Hepatocyte (in vitro differentiated cells): ENCODE data around the gene HK2. TPM values are rescaled to one million over a fixed set of nuclear protein-coding genes. Genes with fewer than 3 reads are reported as not detected.
A peak's percentile ranks its signal among the peaks of the same experiment; 100 is the strongest.
"Not testable (repeated sequence)": the region's sequence is repeated elsewhere in the genome, so short reads cannot be mapped to it uniquely, and the experiment has no call there.

Experiments
- DNase-seq: peaks from one replicate; pipeline ENCODE4 v3.0.0-alpha.2; 2016; ENCODE audit warnings: low spot score
- H2AFZ ChIP-seq: fragments of 200-600 bp; sonication (generic); 2 replicates; pipeline ENCODE4 v1.6.0; 2016; ENCODE audit warnings: antibody characterized with exemption, mild to moderate bottlenecking
- H3K27ac ChIP-seq: fragments of 200-600 bp; sonication (generic); 2 replicates; pipeline ENCODE4 v1.5.1; 2016; ENCODE audit warnings: mild to moderate bottlenecking
- H3K27me3 ChIP-seq: fragments of 200-600 bp; sonication (generic); 2 replicates; pipeline ENCODE4 v1.6.1; 2016
- H3K36me3 ChIP-seq: fragments of 200-600 bp; sonication (generic); replicated peaks from 2 replicates; pipeline ENCODE4 v1.5.1; 2016; ENCODE audit warnings: low read depth; ENCODE audit not compliant: insufficient read depth
- H3K4me1 ChIP-seq: fragments of 200-600 bp; sonication (generic); 2 replicates; pipeline ENCODE4 v1.5.1; 2016; ENCODE audit warnings: mild to moderate bottlenecking, moderate library complexity; ENCODE audit not compliant: insufficient read depth
- H3K4me2 ChIP-seq: fragments of 200-600 bp; sonication (generic); 2 replicates; pipeline ENCODE4 v1.6.0; 2016
- H3K4me3 ChIP-seq: fragments of 200-600 bp; sonication (generic); 2 replicates; pipeline ENCODE4 v1.5.1; 2016; ENCODE audit warnings: mild to moderate bottlenecking
- H3K79me2 ChIP-seq: fragments of 200-600 bp; sonication (generic); 2 replicates; pipeline ENCODE4 v1.6.0; 2017; ENCODE audit warnings: mild to moderate bottlenecking
- H3K9me2 ChIP-seq: fragments of 200-600 bp; sonication (generic); replicated peaks from 2 replicates; pipeline ENCODE4 v1.6.0; 2017; ENCODE audit warnings: mild to moderate bottlenecking; ENCODE audit not compliant: insufficient read depth
- H3K9me3 ChIP-seq: fragments of 200-600 bp; sonication (generic); 2 replicates; pipeline ENCODE4 v1.5.1; 2016; ENCODE audit warnings: low read depth, mild to moderate bottlenecking
- H4K20me1 ChIP-seq: fragments of 200-600 bp; sonication (generic); 2 replicates; pipeline ENCODE4 v1.6.0; 2016; ENCODE audit warnings: mild to moderate bottlenecking; ENCODE audit not compliant: insufficient read depth, poor library complexity, severe bottlenecking
- CTCF ChIP-seq: fragments of 200-600 bp; sonication (generic); IDR thresholded peaks from 2 replicates; pipeline ENCODE4 v1.5.1; 2016; ENCODE audit warnings: antibody characterized with exemption, mild to moderate bottlenecking; ENCODE audit not compliant: poor library complexity
- EZH2 ChIP-seq: fragments of 200-600 bp; sonication (generic); IDR thresholded peaks from 2 replicates; pipeline ENCODE4 v1.6.1; 2016; ENCODE audit warnings: antibody characterized with exemption, mild to moderate bottlenecking, borderline replicate concordance
- EZH2phosphoT487 ChIP-seq: fragments of 200-600 bp; sonication (generic); IDR thresholded peaks from one replicate; pipeline ENCODE4 v1.6.1; 2018; ENCODE audit warnings: antibody characterized with exemption, mild to moderate bottlenecking, low read depth, moderate library complexity; ENCODE audit not compliant: unreplicated experiment, severe bottlenecking
- WGBS: methylation state at CpG from one replicate; pipeline ENCODE4 v1.1.6; 2016; ENCODE audit warnings: low lambda C conversion rate; ENCODE audit errors: missing lambda C conversion rate; 5-methylcytosine and 5-hydroxymethylcytosine counted together
- polyA plus RNA-seq: library from polyadenylated mRNA; unstranded; fragments of >200 nt; fragmentation: Nextera tagmentation; extraction: Ambion mirVana; gene quantifications from 2 replicates; pipeline ENCODE4 v1.2.1, GENCODE V29; 2016
- total RNA-seq: library from RNA; depleted of rRNA; stranded (reverse); fragments of >200 nt; gene quantifications from 2 replicates; pipeline ENCODE4 v1.2.3, GENCODE V29; 2014

Gene HK2
- total and polyA plus RNA-seq, 2 experiments from 2014 or later: 25.4 to 25.6 TPM

GRCh38 chr2:74831693-74832530 is 2.0 kb upstream of the HK2 start:
- 68% methylated on average over 7 of the region's 7 CpGs for WGBS
- Histone ChIP-seq H2AFZ (no peak overlapping the region), H3K36me3 (no peaks in the 10 kb centered on the region), H4K20me1 (no peaks in the 10 kb centered on the region), H3K27me3 (no peaks in the 10 kb centered on the region), H3K4me2 (no peak overlapping the region), H3K27ac (no peak overlapping the region), H3K9me3 (no peaks in the 10 kb centered on the region), H3K9me2 (no peaks in the 10 kb centered on the region), H3K79me2 (peaks cover 8% of the 10 kb centered on the region), H3K4me3 (no peak overlapping the region), H3K4me1 (peaks cover 8% of the 10 kb centered on the region)
- DNase-seq: peak; percentile 48
- TF ChIP-seq CTCF: no peak
- TF ChIP-seq EZH2: no peak
- no peak for TF ChIP-seq EZH2phosphoT487

- H3K27ac ChIP-seq: peak overlapping the region; percentile 92
- WGBS: under 1% methylated on average over 48 of the region's 51 CpGs
- not testable (repeated sequence) for H3K9me2 ChIP-seq, H3K36me3 ChIP-seq, H3K9me3 ChIP-seq, H4K20me1 ChIP-seq, H3K27me3 ChIP-seq
- H2AFZ ChIP-seq: peak overlapping the region; percentile 23
- peak; percentile 34 for DNase-seq
- H3K4me3 ChIP-seq: peak overlapping the region; percentile 98
- peaks cover 27% of the 10 kb centered on the region for H3K79me2 ChIP-seq
- peak overlapping the region; percentile 97 for H3K4me2 ChIP-seq
- H3K4me1 ChIP-seq: peaks cover 11% of the 10 kb centered on the region
Measured at GRCh38 chr2:74834234-74834791, 386 bp downstream of the HK2 start.

- WGBS: 2% methylated on average over 38 of the region's 87 CpGs
- H3K79me2 ChIP-seq: peaks cover 34% of the 10 kb centered on the region
Measured at GRCh38 chr2:74834792-74835755, 1.1 kb downstream of the HK2 start.

More at GRCh38 chr2:74834792-74835755, 1.1 kb downstream of the HK2 start:
- Histone ChIP-seq H3K4me3 (peak overlapping the region; percentile 98), H3K27ac (peak overlapping the region; percentile 92), H3K27me3 (no peaks in the 10 kb centered on the region), H3K36me3 (no peaks in the 10 kb centered on the region), H3K4me1 (peaks cover 11% of the 10 kb centered on the region), H4K20me1 (no peaks in the 10 kb centered on the region), H3K9me2 (no peaks in the 10 kb centered on the region), H2AFZ (peak overlapping the region; percentile 23), H3K4me2 (peak overlapping the region; percentile 97), H3K9me3 (no peaks in the 10 kb centered on the region)
- peak; percentile 73 for DNase-seq
- TF ChIP-seq EZH2 (no peak), EZH2phosphoT487 (no peak), CTCF (no peak)
